Spleen (tissue), 7 donors: ENCODE data around the gene TAS2R46.

Source experiments
- CTCF ChIP-seq, 11 experiments: fragments of 200-600 bp in 7 of 11; fragments of 450-650 bp in 4 of 11; sonication (generic) in 4 of 11; IDR thresholded peaks in 8 of 11; conservative IDR thresholded peaks in 3 of 11; 1 replicate in 7 of 11; 2 replicates in 4 of 11; pipeline versions ENCODE4 v1.4.0 to v1.8.0; 2016 to 2021; ENCODE audit warnings: antibody characterized with exemption in 11 of 11, inconsistent platforms in 4 of 11, mild to moderate bottlenecking in 1 of 11
- POLR2AphosphoS5 ChIP-seq, 3 donors: sonication (generic); formaldehyde crosslinking; IDR thresholded peaks; one replicate each; pipeline ENCODE4 v1.5.1; 2017; ENCODE audit warnings: antibody characterized with exemption in 3 of 3
- donor health status: DM: no; HTN: no; CAD: no; lungs with moderate emphysema.
- donor health status: DM: no; HTN: no; CAD: no.
- donor health status: DM: no; HTN: no; CAD: no.

GRCh38 chr12:11105546-11105945, 43.5 kb upstream of the TAS2R46 start:
- no peak for TF ChIP-seq CTCF (IDR thresholded peaks at IDR 0.05 in 8 of 11, conservative IDR thresholded peaks at IDR 0.05 in 3 of 11)
- no peak for TF ChIP-seq POLR2AphosphoS5 (IDR thresholded peaks at IDR 0.05)
